GM13977 (cell line): ENCODE data around the gene CNPY3.

ENCODE experiments used
- DNase-seq: peaks from one replicate; pipeline ENCODE4 v3.0.0; 2012; ENCODE audit warnings: low spot score
- in situ Hi-C: fragments of 300-500 bp; cut with MboI; formaldehyde crosslinking; loops from one replicate; pipeline ENCODE4 v1.12.0; 2022; ENCODE audit warnings: low sequenced_read_pairs, low pct_unique_long_range_greater_than_20kb, mixed read lengths, inconsistent platforms; ENCODE audit not compliant: unreplicated experiment
- TF ChIP-seq, protein P1 (sequence below): IDR thresholded peaks from 2 replicates; pipeline ENCODE4 v1.5.1; 2012; ENCODE audit warnings: mild to moderate bottlenecking, control low read depth; ENCODE audit not compliant: insufficient read depth; ENCODE audit errors: extremely low read depth, missing control alignments

The CNPY3 gene

DNA sequence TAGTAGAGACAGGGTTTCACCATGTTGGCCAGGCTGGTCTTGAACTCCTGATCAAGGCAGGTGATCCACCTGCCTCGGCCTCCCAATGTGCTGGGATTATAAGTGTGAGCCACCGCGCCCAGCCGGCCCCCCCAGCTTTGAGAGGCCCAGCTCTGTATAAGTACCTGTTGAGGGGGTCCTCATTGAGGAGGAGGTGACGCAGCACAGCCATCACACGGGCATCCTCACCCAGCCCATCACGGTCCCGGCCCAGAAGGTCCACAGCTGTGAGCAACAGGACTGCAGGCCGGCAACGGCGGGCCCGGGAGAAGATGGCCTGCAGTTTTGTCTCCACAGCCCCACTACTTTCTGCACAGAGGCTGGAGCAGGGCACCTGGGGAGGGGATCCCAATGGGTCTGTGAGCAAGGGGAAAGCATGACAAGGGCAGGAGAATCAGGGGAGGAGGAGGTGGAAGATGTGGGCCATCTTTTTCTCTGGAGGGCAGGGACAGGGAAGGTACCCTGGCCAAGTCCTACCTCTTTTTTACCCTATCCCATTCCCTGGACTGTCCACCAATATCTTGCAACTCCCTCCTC lies 38.9 kb downstream of the CNPY3 start:
- TF ChIP-seq, protein P1, sequence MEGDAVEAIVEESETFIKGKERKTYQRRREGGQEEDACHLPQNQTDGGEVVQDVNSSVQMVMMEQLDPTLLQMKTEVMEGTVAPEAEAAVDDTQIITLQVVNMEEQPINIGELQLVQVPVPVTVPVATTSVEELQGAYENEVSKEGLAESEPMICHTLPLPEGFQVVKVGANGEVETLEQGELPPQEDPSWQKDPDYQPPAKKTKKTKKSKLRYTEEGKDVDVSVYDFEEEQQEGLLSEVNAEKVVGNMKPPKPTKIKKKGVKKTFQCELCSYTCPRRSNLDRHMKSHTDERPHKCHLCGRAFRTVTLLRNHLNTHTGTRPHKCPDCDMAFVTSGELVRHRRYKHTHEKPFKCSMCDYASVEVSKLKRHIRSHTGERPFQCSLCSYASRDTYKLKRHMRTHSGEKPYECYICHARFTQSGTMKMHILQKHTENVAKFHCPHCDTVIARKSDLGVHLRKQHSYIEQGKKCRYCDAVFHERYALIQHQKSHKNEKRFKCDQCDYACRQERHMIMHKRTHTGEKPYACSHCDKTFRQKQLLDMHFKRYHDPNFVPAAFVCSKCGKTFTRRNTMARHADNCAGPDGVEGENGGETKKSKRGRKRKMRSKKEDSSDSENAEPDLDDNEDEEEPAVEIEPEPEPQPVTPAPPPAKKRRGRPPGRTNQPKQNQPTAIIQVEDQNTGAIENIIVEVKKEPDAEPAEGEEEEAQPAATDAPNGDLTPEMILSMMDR, result no peak
- in situ Hi-C loops, result no loop called here

DNA sequence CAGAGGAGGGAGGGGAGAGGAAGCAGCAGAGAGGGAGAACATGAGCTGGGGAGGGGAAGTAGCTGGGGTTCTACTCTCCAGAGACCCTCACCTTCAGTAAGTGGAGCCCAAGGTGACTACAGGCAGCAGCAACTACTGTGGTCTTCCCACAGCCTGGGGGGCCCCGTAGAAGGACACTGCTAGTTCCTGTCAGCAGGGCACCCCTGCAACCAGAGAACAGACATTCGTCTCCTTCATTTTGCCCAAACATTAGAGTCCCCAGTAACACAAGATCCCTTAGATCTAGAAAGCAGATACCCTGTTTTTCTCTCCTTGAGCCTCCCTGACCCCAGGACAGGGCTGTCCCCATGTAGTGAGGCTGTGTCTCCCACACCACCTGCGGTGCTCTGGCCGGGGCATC lies 39.5 kb downstream of the CNPY3 start:
- TF ChIP-seq, protein P1, result no peak
- in situ Hi-C loops, result no loop called here
- no peak for DNase-seq

More for the DNA sequence above, 38.9 kb downstream of the CNPY3 start:
- DNase-seq, result no peak

DNA sequence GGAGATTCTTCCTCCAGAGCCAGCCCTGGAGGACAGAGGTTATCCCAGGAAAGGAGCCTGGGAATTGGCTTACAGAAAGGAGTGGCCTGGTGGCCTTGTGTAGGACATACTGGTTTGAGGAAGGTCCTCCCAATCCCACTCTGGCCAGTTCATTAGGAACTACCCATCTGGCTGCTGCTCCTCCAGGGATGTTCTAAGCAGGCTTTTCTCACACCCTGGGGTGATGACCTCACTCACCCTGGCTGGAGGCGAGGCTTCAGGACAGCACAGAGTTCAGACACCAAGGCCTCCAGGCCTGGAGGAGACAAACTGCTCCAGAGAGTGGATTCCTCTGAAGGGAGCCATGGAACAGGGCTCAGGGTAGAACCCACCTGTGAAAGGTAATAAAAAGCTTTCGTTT lies 40.2 kb downstream of the CNPY3 start:
- DNase-seq, result no peak
- TF ChIP-seq, protein P1, result no peak
- in situ Hi-C loops, result no loop called here

DNA sequence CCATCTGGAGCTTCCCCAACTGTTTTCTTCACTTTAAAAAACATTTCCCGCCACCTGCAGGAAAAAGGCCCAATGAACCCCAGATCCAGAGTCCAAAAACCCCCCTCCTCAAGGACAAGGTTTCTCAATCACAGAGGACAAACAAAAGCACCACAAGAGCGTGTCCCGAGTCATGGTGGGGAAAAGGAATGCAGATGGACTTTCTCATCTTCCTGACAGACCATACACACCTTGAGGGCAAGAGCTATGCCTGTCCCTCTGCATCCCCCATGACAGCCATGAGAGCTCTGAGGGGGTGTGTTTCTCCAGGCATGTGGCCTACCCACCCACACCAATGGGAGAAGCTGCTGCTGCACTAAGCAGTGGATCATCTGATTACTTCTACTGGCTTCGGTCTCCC lies 40.7 kb downstream of the CNPY3 start:
- no peak for DNase-seq
- TF ChIP-seq, protein P1, result no peak
- in situ Hi-C loops, result no loop called here

DNA sequence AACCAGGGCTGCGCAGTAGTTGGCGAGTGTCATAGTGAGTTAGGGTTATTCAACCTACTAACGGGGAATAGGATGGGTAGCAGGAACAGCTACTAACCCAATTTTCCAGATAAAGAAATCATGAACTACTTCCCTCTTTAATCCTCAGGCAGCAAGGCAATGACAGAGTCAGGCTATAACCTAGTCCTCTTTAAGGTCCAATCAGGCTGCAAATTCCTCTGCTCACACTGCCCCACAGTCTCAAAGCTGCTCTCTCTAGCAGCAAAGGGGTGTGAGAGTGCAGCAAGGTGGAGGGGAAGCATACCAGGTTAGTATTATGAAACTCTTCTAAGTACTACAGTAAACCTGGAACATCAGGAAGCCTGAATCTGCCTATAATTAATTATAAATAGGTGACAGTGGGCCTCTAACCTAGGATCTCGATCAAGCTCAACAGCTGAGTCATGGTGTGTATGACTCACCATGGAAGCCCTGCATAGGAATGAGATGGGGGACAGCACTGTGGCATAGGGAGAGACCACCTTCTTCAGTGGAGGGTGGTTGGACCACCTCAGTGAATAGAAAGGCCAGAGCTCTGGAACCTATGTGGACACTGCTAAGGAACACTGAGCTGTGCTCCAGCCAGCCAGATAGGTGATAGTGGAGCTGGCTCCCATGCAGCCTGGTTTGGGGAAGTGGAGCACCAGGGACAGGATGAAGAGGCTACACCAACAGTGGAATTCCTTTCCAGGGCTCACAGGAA lies 41.8 kb downstream of the CNPY3 start:
- DNase-seq, result no peak
- TF ChIP-seq, protein P1, result no peak
- in situ Hi-C loops, result no loop called here

DNA sequence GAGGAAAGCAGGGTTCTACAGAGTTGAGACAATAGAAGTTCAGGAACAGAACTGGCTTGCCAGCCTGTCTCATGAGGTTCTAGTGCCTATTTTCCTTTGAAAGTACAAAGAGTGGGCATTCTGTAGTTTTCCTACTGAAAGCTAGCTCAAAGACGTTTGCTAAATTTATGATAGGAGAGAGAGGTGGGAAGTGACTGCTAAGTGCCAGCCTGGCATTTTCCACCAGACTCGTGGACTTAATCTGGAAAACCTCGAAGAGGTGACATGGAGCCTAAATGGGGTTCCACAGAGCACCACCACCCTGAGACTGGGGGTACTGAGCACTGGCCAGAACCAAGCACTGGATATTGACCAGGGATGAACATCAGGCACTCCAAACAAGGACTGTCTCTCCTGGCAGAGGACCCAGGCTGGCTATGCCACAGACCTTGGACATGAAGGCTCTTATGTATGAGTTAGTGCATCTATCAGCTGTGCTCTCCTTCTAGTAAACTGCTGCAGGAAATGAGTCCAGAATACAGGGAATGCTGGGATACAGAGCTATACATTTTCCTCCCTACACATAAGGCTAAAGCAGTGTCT lies 42.6 kb downstream of the CNPY3 start:
- in situ Hi-C loops, result no loop called here
- TF ChIP-seq, protein P1, result no peak
- DNase-seq, result no peak
